Smooth muscle cell (in vitro differentiated cells): Measurements from ENCODE around the gene VCAN. TPM values are rescaled to one million over a fixed set of nuclear protein-coding genes. Genes with fewer than 3 reads are reported as not detected.

Source experiments
- DNase-seq: peaks from one replicate; lab custom pipeline; 2025; ENCODE audit not compliant: unreplicated experiment; lab: John Stamatoyannopoulos, UW
- H2AFZ ChIP-seq: fragments of 200-600 bp; sonication (generic); 2 replicates; pipeline ENCODE4 v1.6.0; 2016; ENCODE audit warnings: antibody characterized with exemption, low read depth, mild to moderate bottlenecking
- H3F3A ChIP-seq: fragments of 200-600 bp; sonication (generic); 2 replicates; pipeline ENCODE4 v1.6.0; 2017; ENCODE audit warnings: antibody characterized with exemption, low read depth
- H3K27ac ChIP-seq: fragments of 200-600 bp; sonication (generic); 2 replicates; pipeline ENCODE4 v1.5.1; 2016; ENCODE audit warnings: low read depth, mild to moderate bottlenecking
- H3K27me3 ChIP-seq: fragments of 200-600 bp; sonication (generic); 2 replicates; pipeline ENCODE4 v1.6.1; 2016; ENCODE audit warnings: low read depth, mild to moderate bottlenecking
- H3K36me3 ChIP-seq: fragments of 200-600 bp; sonication (generic); 2 replicates; pipeline ENCODE4 v1.5.1; 2016; ENCODE audit warnings: low read depth
- H3K4me1 ChIP-seq: fragments of 200-600 bp; sonication (generic); 2 replicates; pipeline ENCODE4 v1.5.1; 2016; ENCODE audit warnings: low read depth
- H3K4me2 ChIP-seq: fragments of 200-600 bp; sonication (generic); 2 replicates; pipeline ENCODE4 v1.6.0; 2016; ENCODE audit warnings: mild to moderate bottlenecking
- H3K4me3 ChIP-seq: fragments of 200-600 bp; sonication (generic); 2 replicates; pipeline ENCODE4 v1.5.1; 2016; ENCODE audit warnings: mild to moderate bottlenecking
- H3K79me2 ChIP-seq: fragments of 200-600 bp; sonication (generic); 2 replicates; pipeline ENCODE4 v1.6.0; 2016; ENCODE audit warnings: low read depth, mild to moderate bottlenecking
- H3K9ac ChIP-seq: fragments of 200-600 bp; sonication (generic); 2 replicates; pipeline ENCODE4 v1.6.0; 2016; ENCODE audit warnings: low read depth
- H3K9me3 ChIP-seq: fragments of 200-600 bp; sonication (generic); replicated peaks from 2 replicates; pipeline ENCODE4 v1.5.1; 2016; ENCODE audit warnings: low read depth
- H4K20me1 ChIP-seq: fragments of 200-600 bp; sonication (generic); 2 replicates; pipeline ENCODE4 v1.6.0; 2016; ENCODE audit warnings: low read depth
- CTCF ChIP-seq: fragments of 200-600 bp; sonication (generic); IDR thresholded peaks from 2 replicates; pipeline ENCODE4 v1.5.1; 2017; ENCODE audit warnings: borderline replicate concordance, mild to moderate bottlenecking, antibody characterized with exemption; ENCODE audit not compliant: insufficient read depth, poor library complexity, severe bottlenecking
- WGBS: methylation state at CpG from one replicate; pipeline ENCODE4 v1.1.7; 2016; ENCODE audit warnings: low lambda C conversion rate; 5-methylcytosine and 5-hydroxymethylcytosine counted together
- polyA plus RNA-seq: library from polyadenylated mRNA; unstranded; fragments of >200 nt; fragmentation: Nextera tagmentation; extraction: Ambion mirVana; gene quantifications from 2 replicates; pipeline ENCODE4 v1.2.1, GENCODE V29; 2016
- total RNA-seq: library from RNA; depleted of rRNA; stranded (reverse); fragments of >200 nt; gene quantifications from 2 replicates; pipeline ENCODE4 v1.2.3, GENCODE V29; 2014

The VCAN gene
- total and polyA plus RNA-seq, 2 experiments from 2014 or later, result 702 to 2,724 TPM

- Histone ChIP-seq H2AFZ (no peak overlapping the region), H3K9ac (no peak overlapping the region), H3K9me3 (no peaks in the 10 kb centered on the region), H3K79me2 (peaks cover 3% of the 10 kb centered on the region), H3K36me3 (peaks cover 33% of the 10 kb centered on the region), H3K4me3 (no peak overlapping the region), H3K4me1 (peaks cover 10% of the 10 kb centered on the region), H3K27me3 (no peaks in the 10 kb centered on the region), H3K27ac (peak overlapping the region; percentile 74), H3K4me2 (no peak overlapping the region), H4K20me1 (peaks cover 97% of the 10 kb centered on the region), H3F3A (peaks cover 65% of the 10 kb centered on the region)
- DNase-seq, result no peak
- TF ChIP-seq CTCF, result no peak
- WGBS, result 94% methylated on average over 5 of the region's 5 CpGs
Measured at GRCh38 chr5:83572271-83572670, 100.7 kb downstream of the VCAN start.

- DNase-seq, result no peak
- Histone ChIP-seq H3K36me3 (peaks cover 59% of the 10 kb centered on the region), H3K9me3 (no peaks in the 10 kb centered on the region), H3K27me3 (no peaks in the 10 kb centered on the region), H3F3A (peaks cover 83% of the 10 kb centered on the region), H3K4me2 (peak overlapping the region; percentile 24), H4K20me1 (peaks cover 97% of the 10 kb centered on the region), H2AFZ (no peak overlapping the region), H3K27ac (peak overlapping the region; percentile 76), H3K79me2 (peaks cover 3% of the 10 kb centered on the region), H3K4me1 (peaks cover 10% of the 10 kb centered on the region), H3K9ac (no peak overlapping the region), H3K4me3 (no peak overlapping the region)
- WGBS, result 45% methylated on average over 2 of the region's 2 CpGs
- TF ChIP-seq CTCF, result no peak
Measured at GRCh38 chr5:83576341-83576740, 104.8 kb downstream of the VCAN start.

- H3K27me3 ChIP-seq, result no peaks in the 10 kb centered on the region
- H2AFZ ChIP-seq, result no peak overlapping the region
- TF ChIP-seq CTCF, result no peak
- peaks cover 97% of the 10 kb centered on the region for H4K20me1 ChIP-seq
- peak overlapping the region; percentile 76 for H3K27ac ChIP-seq
- DNase-seq, result no peak
- WGBS, result 39% methylated on average over 4 of the region's 4 CpGs
- H3K36me3 ChIP-seq, result peaks cover 59% of the 10 kb centered on the region
- no peaks in the 10 kb centered on the region for H3K9me3 ChIP-seq
- H3K79me2 ChIP-seq, result peaks cover 3% of the 10 kb centered on the region
- H3K4me1 ChIP-seq, result peaks cover 15% of the 10 kb centered on the region
- peak overlapping the region; percentile 5 for H3K4me3 ChIP-seq
- no peak overlapping the region for H3K9ac ChIP-seq
- H3K4me2 ChIP-seq, result peak overlapping the region; percentile 24
- H3F3A ChIP-seq, result peaks cover 89% of the 10 kb centered on the region
Measured at GRCh38 chr5:83577036-83577636, 105.6 kb downstream of the VCAN start.

GRCh38 chr5:83583859-83584258 lies 112.3 kb downstream of the VCAN start:
- no peak for DNase-seq
- Histone ChIP-seq H3K4me2 (peak overlapping the region; percentile 73), H3K4me1 (peaks cover 24% of the 10 kb centered on the region), H3K9me3 (no peaks in the 10 kb centered on the region), H3K4me3 (no peak overlapping the region), H3K27ac (peak overlapping the region; percentile 50), H3K79me2 (no peaks in the 10 kb centered on the region), H3K27me3 (no peaks in the 10 kb centered on the region), H3K9ac (no peak overlapping the region), H3K36me3 (peaks cover 30% of the 10 kb centered on the region), H2AFZ (no peak overlapping the region), H3F3A (peaks cover 74% of the 10 kb centered on the region), H4K20me1 (peaks cover 56% of the 10 kb centered on the region)
- no peak for TF ChIP-seq CTCF
